Right lobe of liver (tissue), 4 donors: ENCODE data around the gene PDCL2.

Source experiments
- CTCF ChIP-seq, 4 donors: fragments of 200-600 bp in 3 of 4; fragments of 450-650 bp in 1 of 4; IDR thresholded peaks; one replicate each; pipeline versions ENCODE4 v1.5.1 to v1.8.0; 2016 to 2022; ENCODE audit warnings: antibody characterized with exemption in 4 of 4, mild to moderate bottlenecking in 2 of 4
- POLR2A ChIP-seq: fragments of 450-650 bp; IDR thresholded peaks from one replicate; pipeline ENCODE4 v1.6.1; 2017; ENCODE audit warnings: antibody characterized with exemption, mild to moderate bottlenecking
- donor health status: DM: no; HTN: no; CAD: no.
- donor health status: DM: no; HTN: no; CAD: no.
- donor health status: DM: no; HTN: yes; CAD: no.

GRCh38 chr4:55538531-55538930 is 53.5 kb downstream of the PDCL2 start:
- no peak for TF ChIP-seq CTCF (IDR thresholded peaks at IDR 0.05)
- no peak for TF ChIP-seq POLR2A
